HG03520 (cell line): ENCODE data around the gene HAUS2.

Experiments used
- ATAC-seq: cut with Tn5 transposase; IDR thresholded peaks from one replicate; pipeline ENCODE4 v1.9.1; 2021; ENCODE audit warnings: mild to moderate bottlenecking, moderate library complexity; ENCODE audit not compliant: unreplicated experiment

HAUS2 gene

GRCh38 chr15:42605796-42606195, 57.2 kb downstream of the HAUS2 start:
- ATAC-seq = no peak

GRCh38 chr15:42608110-42608531, 59.5 kb downstream of the HAUS2 start:
- ATAC-seq = no peak

GRCh38 chr15:42608752-42609488, 60.3 kb downstream of the HAUS2 start:
- no peak for ATAC-seq

GRCh38 chr15:42611532-42611931, 62.9 kb downstream of the HAUS2 start:
- ATAC-seq = no peak

GRCh38 chr15:42612367-42612912, 63.8 kb downstream of the HAUS2 start:
- no peak for ATAC-seq

GRCh38 chr15:42616107-42616506, 67.5 kb downstream of the HAUS2 start:
- no peak for ATAC-seq
